Activated CD4-positive, alpha-beta T cell treated with anti-CD3 and anti-CD28 coated beads, Interleukin-2, amount 50 U/mL, for 16 hours (primary cell): ENCODE data around the gene MAP2.
"Not testable (repeated sequence)": the region's sequence is repeated elsewhere in the genome, so short reads cannot be mapped to it uniquely, and the experiment has no call there.

ENCODE experiments used
- DNase-seq: peaks from one replicate; pipeline ENCODE4 v3.0.0-alpha.2; 2020

Gene MAP2

GRCh38 chr2:209476367-209477208 lies 52.7 kb downstream of the MAP2 start:
- no peak for DNase-seq

GRCh38 chr2:209492296-209492695 lies 68.4 kb downstream of the MAP2 start:
- not testable (repeated sequence) for DNase-seq

GRCh38 chr2:209495068-209495620 lies 71.3 kb downstream of the MAP2 start:
- not testable (repeated sequence) for DNase-seq

- no peak for DNase-seq
Measured at GRCh38 chr2:209495855-209496585, 72.2 kb downstream of the MAP2 start.

- DNase-seq: no peak
Measured at GRCh38 chr2:209496586-209496982, 72.7 kb downstream of the MAP2 start.

- DNase-seq: no peak
Measured at GRCh38 chr2:209498614-209499013, 74.8 kb downstream of the MAP2 start.

- no peak for DNase-seq
Measured at GRCh38 chr2:209499069-209499468, 75.2 kb downstream of the MAP2 start.

GRCh38 chr2:209501579-209501978 lies 77.7 kb downstream of the MAP2 start:
- no peak for DNase-seq

GRCh38 chr2:209505410-209505809 lies 81.6 kb downstream of the MAP2 start:
- no peak for DNase-seq

- DNase-seq: no peak
Measured at GRCh38 chr2:209508255-209508654, 84.4 kb downstream of the MAP2 start.

GRCh38 chr2:209511637-209512036 lies 87.8 kb downstream of the MAP2 start:
- no peak for DNase-seq

- no peak for DNase-seq
Measured at GRCh38 chr2:209512971-209513370, 89.1 kb downstream of the MAP2 start.

GRCh38 chr2:209517436-209517835 lies 93.6 kb downstream of the MAP2 start:
- no peak for DNase-seq

- no peak for DNase-seq
Measured at GRCh38 chr2:209519271-209519670, 95.4 kb downstream of the MAP2 start.

- no peak for DNase-seq
Measured at GRCh38 chr2:209519906-209520305, 96.1 kb downstream of the MAP2 start.

- DNase-seq: no peak
Measured at GRCh38 chr2:209523041-209523740, 99.3 kb downstream of the MAP2 start.

GRCh38 chr2:209523867-209524266 lies 100.0 kb downstream of the MAP2 start:
- no peak for DNase-seq

GRCh38 chr2:209525331-209525730 lies 101.5 kb downstream of the MAP2 start:
- no peak for DNase-seq

- DNase-seq: no peak
Measured at GRCh38 chr2:209525834-209526281, 102.0 kb downstream of the MAP2 start.

- DNase-seq: no peak
Measured at GRCh38 chr2:209526561-209526960, 102.7 kb downstream of the MAP2 start.

- DNase-seq: no peak
Measured at GRCh38 chr2:209529579-209529978, 105.7 kb downstream of the MAP2 start.

GRCh38 chr2:209532321-209532720 lies 108.5 kb downstream of the MAP2 start:
- no peak for DNase-seq

GRCh38 chr2:209533391-209533790 lies 109.5 kb downstream of the MAP2 start:
- no peak for DNase-seq
